Fibroblast of skin of back (primary cell): ENCODE measurements around the gene IMMP2L.

Experiments
- DNase-seq: peaks from one replicate; pipeline ENCODE4 v3.0.0-alpha.2; 2013

The IMMP2L gene

GRCh38 chr7:111556977-111557376 lies 5.3 kb downstream of the IMMP2L start:
- no peak for DNase-seq

GRCh38 chr7:111554086-111554485 lies 8.2 kb downstream of the IMMP2L start:
- DNase-seq: no peak

GRCh38 chr7:111541067-111541466 lies 21.2 kb downstream of the IMMP2L start:
- DNase-seq: no peak

GRCh38 chr7:111540199-111540815 lies 22.0 kb downstream of the IMMP2L start:
- no peak for DNase-seq

- DNase-seq: no peak
Measured at GRCh38 chr7:111537134-111537533, 25.2 kb downstream of the IMMP2L start.

- no peak for DNase-seq
Measured at GRCh38 chr7:111535142-111535870, 27.0 kb downstream of the IMMP2L start.

GRCh38 chr7:111532625-111533024 lies 29.7 kb downstream of the IMMP2L start:
- DNase-seq: peak; percentile 33

- no peak for DNase-seq
Measured at GRCh38 chr7:111531993-111532392, 30.3 kb downstream of the IMMP2L start.

GRCh38 chr7:111530356-111530668 lies 32.0 kb downstream of the IMMP2L start:
- DNase-seq: no peak

GRCh38 chr7:111529507-111530355 lies 32.6 kb downstream of the IMMP2L start:
- peak; percentile 13 for DNase-seq

GRCh38 chr7:111528331-111528730 lies 34.0 kb downstream of the IMMP2L start:
- no peak for DNase-seq

GRCh38 chr7:111527545-111527944 lies 34.7 kb downstream of the IMMP2L start:
- no peak for DNase-seq

GRCh38 chr7:111525100-111525499 lies 37.2 kb downstream of the IMMP2L start:
- DNase-seq: no peak

GRCh38 chr7:111521660-111522059 lies 40.6 kb downstream of the IMMP2L start:
- no peak for DNase-seq

- no peak for DNase-seq
Measured at GRCh38 chr7:111518264-111518663, 44.0 kb downstream of the IMMP2L start.

GRCh38 chr7:111517549-111517951 lies 44.7 kb downstream of the IMMP2L start:
- DNase-seq: no peak

- no peak for DNase-seq
Measured at GRCh38 chr7:111516612-111517011, 45.7 kb downstream of the IMMP2L start.

- no peak for DNase-seq
Measured at GRCh38 chr7:111513566-111513965, 48.7 kb downstream of the IMMP2L start.

GRCh38 chr7:111511845-111512244 lies 50.4 kb downstream of the IMMP2L start:
- no peak for DNase-seq

GRCh38 chr7:111510584-111511378 lies 51.5 kb downstream of the IMMP2L start:
- DNase-seq: no peak

- DNase-seq: no peak
Measured at GRCh38 chr7:111510062-111510461, 52.2 kb downstream of the IMMP2L start.

GRCh38 chr7:111509288-111509687 lies 53.0 kb downstream of the IMMP2L start:
- no peak for DNase-seq

- DNase-seq: no peak
Measured at GRCh38 chr7:111508387-111508786, 53.9 kb downstream of the IMMP2L start.
